HG02642 (cell line): ENCODE data around the gene ANGPTL2.

Experiments
- ATAC-seq: cut with Tn5 transposase; IDR thresholded peaks from one replicate; pipeline ENCODE4 v1.9.1; 2021; ENCODE audit warnings: mild to moderate bottlenecking; ENCODE audit not compliant: unreplicated experiment, poor library complexity

ANGPTL2 gene

GRCh38 chr9:127137640-127138360, 15.4 kb upstream of the ANGPTL2 start:
- ATAC-seq: no peak

DNA sequence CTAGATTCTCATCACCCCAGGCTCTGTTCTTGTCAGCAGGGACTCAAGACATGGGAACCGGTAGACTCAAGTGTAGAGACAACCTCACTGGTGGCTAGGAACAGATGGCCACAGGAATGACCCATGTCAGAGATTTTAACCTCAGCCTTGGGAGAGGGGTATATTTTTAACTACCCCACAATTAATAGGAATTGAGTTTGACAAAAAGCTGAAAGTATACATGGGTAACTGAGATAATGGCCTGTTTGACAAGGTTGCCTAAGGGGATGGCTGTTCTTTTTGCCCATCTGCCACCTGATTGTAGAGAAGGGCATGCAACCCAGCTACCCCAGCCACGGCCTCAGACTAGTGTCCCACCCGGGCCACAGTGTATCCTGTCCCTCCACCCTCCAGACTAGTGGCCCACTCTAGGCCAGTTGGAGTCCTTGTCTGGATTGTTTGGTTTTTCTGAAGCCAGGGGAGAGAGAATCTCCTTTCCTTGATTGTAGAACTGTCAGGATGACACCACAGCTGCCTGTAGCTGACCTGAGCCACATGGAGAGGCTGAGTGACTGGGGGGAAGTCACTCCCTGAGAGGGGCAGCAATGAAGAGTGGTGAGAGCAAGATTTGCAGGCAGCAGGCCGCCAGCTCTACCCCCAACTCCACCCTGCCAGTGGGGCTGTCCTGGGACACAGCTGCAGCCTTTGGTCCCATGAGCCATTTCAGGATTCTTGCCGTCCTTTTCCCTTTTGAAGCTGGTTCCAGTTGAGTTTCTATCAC, 14.6 kb upstream of the ANGPTL2 start:
- no peak for ATAC-seq

GRCh38 chr9:127136081-127136879, 13.8 kb upstream of the ANGPTL2 start:
- ATAC-seq: no peak

GRCh38 chr9:127135056-127135745, 12.8 kb upstream of the ANGPTL2 start:
- ATAC-seq: no peak

- ATAC-seq: no peak
These were observed 11.3 kb upstream of the ANGPTL2 start for GRCh38 chr9:127133739-127134167.

- no peak for ATAC-seq
These were observed 10.6 kb upstream of the ANGPTL2 start for GRCh38 chr9:127132921-127133647.

- ATAC-seq: no peak
These were observed 9.9 kb upstream of the ANGPTL2 start for GRCh38 chr9:127132375-127132774.

DNA sequence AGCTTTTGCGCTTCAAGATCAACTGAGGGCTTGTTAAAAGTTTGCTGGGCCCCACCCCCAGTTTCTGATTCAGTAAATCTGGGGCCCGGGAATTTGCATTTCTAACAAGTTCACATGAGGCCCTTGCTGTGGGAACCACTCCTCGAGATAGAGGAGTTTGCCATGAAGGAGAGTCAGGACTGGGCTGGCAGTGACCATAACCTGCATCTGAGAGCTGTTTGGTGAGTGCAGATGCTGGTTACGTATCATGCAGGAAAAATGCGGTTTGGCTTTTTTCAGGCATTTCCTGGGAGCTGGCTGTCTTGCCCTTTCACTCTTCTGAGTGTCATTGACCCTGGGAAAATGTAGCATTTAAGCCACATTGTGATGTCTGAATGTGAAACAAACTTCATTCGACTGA, 9.4 kb upstream of the ANGPTL2 start:
- ATAC-seq: no peak

- ATAC-seq: no peak
These were observed 8.5 kb upstream of the ANGPTL2 start for GRCh38 chr9:127130661-127131538.

- no peak for ATAC-seq
These were observed 7.8 kb upstream of the ANGPTL2 start for GRCh38 chr9:127130235-127130634.

- no peak for ATAC-seq
These were observed 7.3 kb upstream of the ANGPTL2 start for GRCh38 chr9:127129718-127130085.

- ATAC-seq: no peak
These were observed 6.8 kb upstream of the ANGPTL2 start for GRCh38 chr9:127129073-127129717.

DNA sequence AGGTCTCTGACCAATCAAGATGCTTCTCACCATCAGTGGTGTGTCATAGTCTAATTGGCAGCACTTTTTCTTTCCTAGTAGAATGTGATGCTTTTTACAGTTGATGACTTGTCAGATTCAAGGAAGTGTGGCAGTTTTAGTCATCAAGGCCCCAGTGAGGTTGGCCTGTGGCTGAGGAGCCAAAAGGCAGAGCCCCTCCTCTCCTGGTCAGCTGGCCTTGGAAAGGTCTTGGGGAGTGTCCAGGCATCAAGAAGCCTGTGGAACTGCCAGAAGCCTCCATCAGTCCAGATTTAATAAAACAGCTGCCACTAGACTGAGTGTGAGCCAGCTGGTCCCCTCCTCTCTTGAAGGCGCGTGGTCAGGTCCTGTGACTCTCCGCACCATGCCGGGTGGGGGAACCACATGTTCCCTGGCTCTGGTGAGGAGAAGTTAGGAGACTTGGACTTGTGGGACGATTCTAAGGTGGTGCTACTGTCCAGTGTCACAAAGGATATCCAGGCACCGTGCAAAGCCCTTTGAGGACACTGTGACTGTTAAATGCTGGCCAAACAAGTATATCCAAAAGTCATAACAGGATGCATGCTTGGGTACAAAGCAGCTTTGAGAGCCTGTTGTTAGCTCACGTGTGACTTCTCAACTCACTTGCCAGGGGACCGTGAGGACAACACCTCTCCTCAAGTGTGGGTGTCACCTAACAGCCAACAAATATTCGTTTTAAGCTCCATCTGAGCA, 6.1 kb upstream of the ANGPTL2 start:
- no peak for ATAC-seq

GRCh38 chr9:127126971-127127370, 4.5 kb upstream of the ANGPTL2 start:
- no peak for ATAC-seq

DNA sequence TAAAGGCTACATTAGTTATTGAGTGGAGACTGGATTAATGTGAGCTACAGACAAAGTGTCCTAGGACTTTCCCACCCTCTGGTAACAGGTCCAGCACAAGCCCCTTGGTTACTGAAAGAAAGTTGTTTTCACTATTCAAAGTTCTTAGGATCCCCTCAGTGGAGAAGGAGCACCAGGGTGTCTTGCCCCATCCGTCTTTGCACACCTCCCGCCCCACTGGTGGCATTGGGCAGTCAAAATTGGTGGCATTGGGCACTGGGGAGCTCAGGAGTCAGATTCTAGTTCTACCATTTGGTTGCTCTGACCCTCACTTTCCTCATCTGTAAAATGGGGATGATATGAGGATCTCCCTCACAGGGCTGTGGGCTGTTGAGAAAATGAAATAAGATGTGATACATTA, 2.4 kb upstream of the ANGPTL2 start:
- ATAC-seq: no peak

DNA sequence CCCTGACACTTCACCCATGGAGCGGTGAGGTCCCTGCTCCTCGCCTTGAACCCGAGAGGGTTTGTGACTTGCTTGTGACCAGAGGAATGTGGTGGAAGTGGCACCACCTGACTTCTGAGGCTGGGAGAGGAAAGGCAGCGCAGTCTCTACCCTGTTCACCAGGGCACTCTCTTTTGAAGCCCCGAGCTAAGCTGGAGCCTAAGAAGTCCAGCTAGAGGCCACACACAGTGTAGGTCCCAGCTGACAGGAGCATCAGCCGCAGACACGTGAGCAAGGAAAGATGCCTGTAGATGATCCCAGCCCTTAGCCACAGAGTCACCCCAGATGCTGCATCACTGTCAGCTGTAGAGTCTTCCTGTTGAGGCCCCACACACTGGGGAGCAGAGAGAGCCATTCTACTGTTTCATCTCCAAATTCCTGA, 1.7 kb upstream of the ANGPTL2 start:
- ATAC-seq: no peak

DNA sequence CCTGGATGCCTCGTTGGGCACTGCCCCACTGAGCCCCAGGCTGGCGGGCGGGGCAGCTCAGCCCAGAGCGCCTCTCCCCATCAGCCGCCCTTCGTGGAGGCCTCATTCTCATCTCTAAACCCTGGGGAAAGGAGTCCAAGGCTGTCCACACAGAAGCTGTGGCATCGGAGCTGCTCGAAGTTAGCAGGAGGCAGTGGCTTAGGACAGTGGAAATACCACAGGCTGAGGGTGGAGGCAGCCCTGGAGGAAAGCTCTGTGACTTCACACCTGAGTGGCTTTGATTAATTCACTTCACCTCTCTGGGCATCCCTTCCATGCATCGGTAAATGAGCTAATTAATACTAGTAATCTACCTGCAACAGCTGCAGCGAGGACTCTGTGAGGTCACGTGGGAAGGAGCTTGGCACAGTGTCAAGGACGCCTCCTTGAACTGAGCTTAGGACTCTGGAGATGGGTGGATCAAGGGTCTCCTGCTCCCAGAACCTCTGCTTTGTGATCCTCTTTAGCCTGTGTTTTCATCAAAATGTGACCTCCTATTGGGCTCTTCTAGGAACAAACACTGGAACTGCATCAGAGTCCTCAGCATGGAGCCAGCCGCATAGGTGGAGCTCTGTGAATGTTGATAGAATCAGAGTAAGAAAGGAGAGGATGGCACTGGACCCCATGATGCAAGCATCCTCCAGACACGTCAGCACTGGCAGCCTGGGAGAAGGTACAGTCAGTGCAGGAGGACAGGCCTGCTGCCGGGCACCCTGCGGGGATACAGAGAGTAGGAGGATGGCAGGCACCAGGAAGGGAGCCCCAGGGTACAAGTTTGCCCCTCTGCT, 842 bp upstream of the ANGPTL2 start:
- ATAC-seq: no peak
